HG03469 (cell line): ENCODE results near the gene NAGK.
"Not testable (repeated sequence)": the region's sequence is repeated elsewhere in the genome, so short reads cannot be mapped to it uniquely, and the experiment has no call there.

Experiments
- ATAC-seq: cut with Tn5 transposase; IDR thresholded peaks from one replicate; pipeline ENCODE4 v1.9.1; 2021; ENCODE audit warnings: mild to moderate bottlenecking, moderate library complexity, moderate number of reproducible peaks; ENCODE audit not compliant: unreplicated experiment

The NAGK gene

DNA sequence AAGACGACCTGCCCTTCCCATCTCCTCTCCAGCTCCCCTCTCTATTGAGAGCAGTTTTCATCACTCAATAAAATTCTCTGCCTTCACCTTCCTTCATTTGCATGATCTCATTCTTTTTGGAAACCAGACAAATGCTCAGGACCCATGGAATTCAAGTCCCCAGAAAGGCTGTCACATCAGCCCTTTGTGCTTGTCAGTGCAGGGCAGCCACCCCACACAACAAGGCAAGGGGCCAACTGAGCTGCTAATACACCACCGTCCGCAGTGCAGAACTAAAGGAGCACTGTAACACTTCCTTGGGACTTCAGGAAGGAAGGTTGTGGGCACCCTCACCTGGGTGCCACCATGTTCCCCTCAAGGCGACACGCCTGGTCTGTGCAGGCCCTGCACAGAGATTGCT lies 35.4 kb downstream of the NAGK start:
- ATAC-seq: no peak

DNA sequence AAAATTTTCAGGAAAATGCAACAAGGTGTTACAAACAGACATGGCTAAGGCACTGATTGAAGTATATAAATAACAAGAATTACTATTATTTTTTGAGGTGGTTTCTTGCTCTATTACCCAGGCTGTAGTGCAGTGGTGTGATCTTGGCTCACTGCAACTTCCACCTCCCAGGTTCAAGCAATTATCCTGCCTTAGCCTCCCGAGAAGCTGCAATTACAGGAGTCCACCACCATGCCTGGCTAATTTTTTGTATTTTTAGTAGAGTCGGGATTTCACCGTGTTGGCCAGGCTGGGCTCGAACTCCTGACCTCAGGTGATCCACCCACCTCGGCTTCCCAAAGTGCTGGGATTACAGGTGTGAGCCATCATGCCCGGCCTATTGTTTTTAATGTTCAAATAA lies 38.0 kb downstream of the NAGK start:
- not testable (repeated sequence) for ATAC-seq

DNA sequence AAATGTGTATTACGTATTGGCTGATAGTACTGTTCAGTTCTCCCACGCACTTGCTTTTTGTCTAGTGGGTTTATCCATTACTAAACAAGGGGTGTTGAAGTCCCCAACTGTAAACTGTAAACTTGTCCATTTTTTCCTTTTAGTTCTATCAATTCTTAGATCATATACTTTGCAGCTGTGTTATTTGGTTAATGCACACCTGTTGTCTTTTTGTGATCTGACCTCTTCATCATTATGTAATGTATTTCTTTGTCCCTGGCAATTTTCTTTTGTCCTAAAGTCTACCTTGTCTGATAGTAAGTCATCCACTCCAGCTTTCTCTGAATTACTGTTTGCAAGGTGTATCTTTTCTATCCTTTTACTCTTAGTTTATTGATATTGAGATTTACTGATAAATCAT lies 39.6 kb downstream of the NAGK start:
- no peak for ATAC-seq

DNA sequence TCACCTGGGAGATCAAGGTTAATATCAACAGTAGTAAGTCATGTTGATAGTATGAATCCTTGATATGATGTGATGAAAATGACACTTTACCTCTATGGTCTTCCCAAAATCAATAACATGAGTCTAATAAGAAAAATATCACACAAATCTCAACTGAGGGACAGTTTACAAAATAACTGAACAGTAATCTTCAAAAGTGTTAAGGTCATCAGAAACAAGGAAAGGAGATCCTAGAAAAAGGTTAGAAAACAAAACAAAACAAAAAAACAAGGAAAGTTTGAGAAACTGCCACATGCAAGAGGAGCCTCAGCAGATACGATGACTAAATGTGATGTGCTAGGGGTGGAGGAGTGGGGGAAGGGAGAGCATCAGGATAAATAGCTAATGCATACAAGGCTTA lies 45.4 kb downstream of the NAGK start:
- ATAC-seq: no peak

DNA sequence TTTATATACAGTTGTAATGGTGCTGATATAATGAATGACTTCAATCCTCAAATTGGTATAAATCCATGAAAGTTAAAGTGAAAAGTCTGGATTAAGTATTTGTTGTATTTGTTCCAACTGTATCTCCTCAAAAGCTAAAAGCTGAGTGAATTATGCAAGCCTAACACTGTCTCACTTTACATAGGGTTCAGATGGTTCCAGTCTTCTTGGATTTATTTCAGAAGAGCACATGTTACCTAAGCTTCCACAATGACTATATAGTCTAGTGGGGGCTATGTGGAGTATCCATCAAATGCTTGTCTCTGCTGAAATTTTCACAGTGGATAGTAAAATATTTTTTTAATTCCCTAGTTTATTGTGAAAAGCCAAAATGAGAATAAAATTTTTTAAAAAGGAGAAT lies 48.6 kb downstream of the NAGK start:
- no peak for ATAC-seq

DNA sequence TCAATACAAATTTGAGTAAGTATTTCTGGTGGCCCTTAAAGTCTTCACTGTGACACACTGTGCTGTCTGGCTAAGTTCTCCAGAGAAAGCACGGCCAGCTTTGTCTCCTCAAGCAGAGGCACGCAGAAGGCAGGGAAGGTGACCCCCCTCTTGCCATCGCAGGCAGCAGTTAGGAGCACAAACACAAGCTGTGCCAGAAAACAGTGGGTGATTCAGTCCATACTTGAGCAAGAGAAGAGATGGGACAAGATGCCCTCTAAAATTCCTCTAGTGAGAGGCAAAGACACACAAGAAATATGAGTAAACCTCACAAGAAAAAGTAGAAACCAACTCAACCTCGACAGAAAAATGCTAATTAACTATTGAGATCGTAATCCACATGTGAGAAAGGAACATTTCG lies 51.7 kb downstream of the NAGK start:
- ATAC-seq: no peak

DNA sequence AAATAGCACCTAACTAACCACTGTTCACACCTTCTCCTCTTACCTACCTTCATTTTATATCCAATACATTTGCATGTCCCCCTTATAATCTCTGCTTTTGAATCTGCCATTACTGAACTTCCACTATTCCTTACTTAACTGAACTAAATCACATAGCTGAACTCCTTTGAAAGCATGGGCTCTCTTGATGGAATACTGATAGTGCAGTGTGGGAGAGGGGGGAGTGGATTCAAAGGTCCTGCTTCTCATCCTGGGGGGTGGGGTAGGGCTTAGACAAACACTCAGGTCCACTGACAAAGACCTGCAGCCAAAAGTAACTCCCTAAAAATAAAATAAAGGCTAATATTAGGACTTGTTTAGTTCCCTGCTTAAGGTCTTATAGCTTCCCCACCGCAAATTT lies 53.0 kb downstream of the NAGK start:
- no peak for ATAC-seq

DNA sequence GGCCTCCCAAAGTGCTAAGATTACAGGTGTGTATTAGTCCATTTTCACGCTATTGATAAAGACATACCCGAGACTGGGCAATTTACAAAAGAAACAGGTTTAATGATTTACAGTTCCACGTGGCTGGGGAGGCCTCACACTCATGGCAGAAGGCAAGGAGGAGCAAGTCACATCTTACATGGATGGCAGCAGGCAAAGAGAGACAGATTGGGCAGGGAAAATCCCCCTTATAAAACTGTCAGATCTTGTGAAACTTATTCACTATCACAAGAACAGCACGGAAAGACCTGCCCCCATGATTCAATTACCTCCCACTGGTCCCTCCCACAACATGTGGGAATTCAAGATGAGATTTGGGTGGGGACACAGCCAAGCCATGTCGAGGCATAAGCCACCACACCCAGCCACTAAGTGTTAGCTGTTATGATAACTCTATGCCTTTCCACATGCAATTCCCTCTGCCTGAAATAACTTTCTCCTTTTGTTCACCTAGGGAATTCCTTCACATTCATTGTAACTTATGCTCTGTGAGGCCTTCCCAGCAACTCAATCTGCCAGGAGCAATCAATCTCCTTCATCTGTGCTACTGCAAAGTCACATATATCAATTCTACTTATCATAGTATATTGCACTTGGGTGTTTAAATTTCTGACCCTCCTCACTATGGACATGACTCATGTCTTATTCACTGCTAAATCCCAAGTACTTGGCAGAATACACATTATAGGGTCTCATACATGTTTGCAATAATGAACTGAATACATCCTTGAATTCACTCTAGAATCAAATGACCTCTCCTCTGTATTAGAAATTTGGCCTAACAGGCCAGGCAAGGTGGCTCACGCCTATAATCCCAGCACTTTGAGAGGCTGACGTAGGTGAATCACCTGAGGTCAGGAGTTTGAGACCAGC lies 54.2 kb downstream of the NAGK start:
- ATAC-seq: no peak

DNA sequence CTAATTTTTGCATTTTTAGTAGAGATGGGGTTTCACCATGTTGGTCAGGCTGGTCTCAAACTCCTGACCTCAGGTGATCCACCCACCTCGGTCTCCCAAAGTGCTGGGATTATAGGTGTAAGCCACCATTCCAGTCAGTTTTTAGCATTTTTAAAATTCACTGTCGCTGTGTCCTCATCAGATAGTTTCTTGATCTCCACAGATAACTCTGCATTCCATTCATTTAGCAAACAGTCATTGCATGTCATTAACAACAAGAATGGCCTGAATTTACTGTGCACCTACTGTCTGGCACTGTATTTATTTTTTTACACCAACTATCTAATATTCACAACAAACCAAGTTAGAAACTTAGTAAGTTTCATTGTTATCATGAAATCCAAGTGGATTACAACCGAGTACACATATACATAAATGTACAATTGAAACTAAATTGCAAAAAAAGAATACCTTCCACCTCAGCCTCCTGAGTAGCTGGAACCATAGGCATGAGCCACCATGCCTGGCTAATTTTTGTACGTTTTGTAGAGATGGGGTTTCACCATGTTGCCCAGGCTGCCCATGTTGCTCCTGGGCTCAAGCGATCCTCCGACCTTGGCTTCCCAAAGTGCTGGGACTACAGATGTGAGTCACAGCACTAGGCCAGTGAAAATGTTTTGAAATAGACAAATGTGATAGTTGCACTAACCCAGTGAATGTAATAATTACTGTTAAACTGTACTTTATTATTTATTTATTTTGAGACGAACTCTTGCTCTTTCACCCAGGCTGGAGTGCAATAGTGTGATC lies 57.3 kb downstream of the NAGK start:
- ATAC-seq: no peak

DNA sequence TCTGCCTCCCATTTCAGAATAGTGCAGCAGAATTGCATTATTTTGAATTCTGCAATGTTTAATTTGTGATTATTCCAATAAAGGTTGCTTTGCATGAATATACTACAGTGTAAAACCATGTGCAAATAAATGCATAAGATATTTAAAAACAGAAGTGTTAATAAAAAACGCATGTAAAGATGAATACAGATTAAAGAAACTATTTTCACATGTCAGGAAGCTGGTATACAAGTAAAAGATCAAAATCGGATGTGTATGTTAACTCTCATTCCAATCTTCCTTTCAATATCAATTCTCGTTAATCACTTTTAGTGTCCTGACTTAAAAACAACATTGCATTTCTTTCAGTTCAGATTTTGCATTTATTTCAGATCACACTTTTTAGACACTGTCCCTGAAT lies 58.5 kb downstream of the NAGK start:
- no peak for ATAC-seq
